Right lobe of liver (tissue), 4 donors: Measurements from ENCODE around the gene STXBP6.

ENCODE experiments used
- CTCF ChIP-seq, 4 donors: fragments of 200-600 bp in 3 of 4; fragments of 450-650 bp in 1 of 4; IDR thresholded peaks; one replicate each; pipeline versions ENCODE4 v1.5.1 to v1.8.0; 2016 to 2022; ENCODE audit warnings: antibody characterized with exemption in 4 of 4, mild to moderate bottlenecking in 2 of 4
- POLR2A ChIP-seq: fragments of 450-650 bp; IDR thresholded peaks from one replicate; pipeline ENCODE4 v1.6.1; 2017; ENCODE audit warnings: antibody characterized with exemption, mild to moderate bottlenecking
- donor health status: DM: no; HTN: no; CAD: no.
- donor health status: DM: no; HTN: no; CAD: no.
- donor health status: DM: no; HTN: yes; CAD: no.

GRCh38 chr14:24874514-24875202, 175.3 kb downstream of the STXBP6 start:
- TF ChIP-seq CTCF (IDR thresholded peaks at IDR 0.05) (no peak), POLR2A (no peak)
